ENCODE measurements around the gene ZSWIM7.

GRCh38 chr17:15977894-15978293, 21.6 kb downstream of the ZSWIM7 start:
- TF ChIP-seq CREB1 (CRISPR knock-in tag; IDR thresholded peaks at IDR 0.05) (no peak), CTCF (IDR thresholded peaks at IDR 0.05) (no peak), CDX4 (CRISPR knock-in tag; IDR thresholded peaks at IDR 0.05; ENCODE audit: borderline replicate concordance) (no peak), ZSCAN18 (CRISPR knock-in tag; IDR thresholded peaks at IDR 0.05) (no peak), MXD4 (CRISPR knock-in tag; IDR thresholded peaks at IDR 0.05; ENCODE audit: borderline replicate concordance) (no peak), ZNF219 (CRISPR knock-in tag; IDR thresholded peaks at IDR 0.05; ENCODE audit: borderline replicate concordance) (no peak), USF2 (CRISPR knock-in tag; IDR thresholded peaks at IDR 0.05) (no peak), ZNF138 (CRISPR knock-in tag; conservative IDR thresholded peaks at IDR 0.05) (no peak), NFE2L1 (CRISPR knock-in tag; IDR thresholded peaks at IDR 0.05) (no peak)
- TF ChIP-seq, protein P1, sequence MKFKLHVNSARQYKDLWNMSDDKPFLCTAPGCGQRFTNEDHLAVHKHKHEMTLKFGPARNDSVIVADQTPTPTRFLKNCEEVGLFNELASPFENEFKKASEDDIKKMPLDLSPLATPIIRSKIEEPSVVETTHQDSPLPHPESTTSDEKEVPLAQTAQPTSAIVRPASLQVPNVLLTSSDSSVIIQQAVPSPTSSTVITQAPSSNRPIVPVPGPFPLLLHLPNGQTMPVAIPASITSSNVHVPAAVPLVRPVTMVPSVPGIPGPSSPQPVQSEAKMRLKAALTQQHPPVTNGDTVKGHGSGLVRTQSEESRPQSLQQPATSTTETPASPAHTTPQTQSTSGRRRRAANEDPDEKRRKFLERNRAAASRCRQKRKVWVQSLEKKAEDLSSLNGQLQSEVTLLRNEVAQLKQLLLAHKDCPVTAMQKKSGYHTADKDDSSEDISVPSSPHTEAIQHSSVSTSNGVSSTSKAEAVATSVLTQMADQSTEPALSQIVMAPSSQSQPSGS (CRISPR knock-in tag; IDR thresholded peaks at IDR 0.05; ENCODE audit: borderline replicate concordance, low read depth) = no peak
- TF ChIP-seq, protein P2, sequence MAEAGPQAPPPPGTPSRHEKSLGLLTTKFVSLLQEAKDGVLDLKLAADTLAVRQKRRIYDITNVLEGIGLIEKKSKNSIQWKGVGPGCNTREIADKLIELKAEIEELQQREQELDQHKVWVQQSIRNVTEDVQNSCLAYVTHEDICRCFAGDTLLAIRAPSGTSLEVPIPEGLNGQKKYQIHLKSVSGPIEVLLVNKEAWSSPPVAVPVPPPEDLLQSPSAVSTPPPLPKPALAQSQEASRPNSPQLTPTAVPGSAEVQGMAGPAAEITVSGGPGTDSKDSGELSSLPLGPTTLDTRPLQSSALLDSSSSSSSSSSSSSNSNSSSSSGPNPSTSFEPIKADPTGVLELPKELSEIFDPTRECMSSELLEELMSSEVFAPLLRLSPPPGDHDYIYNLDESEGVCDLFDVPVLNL (CRISPR knock-in tag; IDR thresholded peaks at IDR 0.05; ENCODE audit: borderline replicate concordance, low read depth) = no peak

Data from WTC11 (cell line).